Retina (tissue), 1 donor: ENCODE data around the gene SNRNP48.
A peak's percentile ranks its signal among the peaks of the same experiment; 100 is the strongest.

Source experiments
- DNase-seq: peaks from one replicate; pipeline ENCODE4 v3.0.0-alpha.2; 2016

SNRNP48 gene

GRCh38 chr6:7604003-7604402, 14.0 kb downstream of the SNRNP48 start:
- DNase-seq = no peak

GRCh38 chr6:7604506-7604905, 14.5 kb downstream of the SNRNP48 start:
- DNase-seq = no peak

GRCh38 chr6:7615611-7616383, 25.8 kb downstream of the SNRNP48 start:
- DNase-seq = peak; percentile 74

GRCh38 chr6:7617801-7618764, 28.1 kb downstream of the SNRNP48 start:
- DNase-seq = no peak

- no peak for DNase-seq
Observed at GRCh38 chr6:7621761-7622160, 31.8 kb downstream of the SNRNP48 start.

- peak; percentile 47 for DNase-seq
Observed at GRCh38 chr6:7624796-7625710, 35.1 kb downstream of the SNRNP48 start.

GRCh38 chr6:7628479-7628878, 38.5 kb downstream of the SNRNP48 start:
- DNase-seq = no peak

GRCh38 chr6:7628909-7629308, 38.9 kb downstream of the SNRNP48 start:
- no peak for DNase-seq

GRCh38 chr6:7629321-7629720, 39.3 kb downstream of the SNRNP48 start:
- no peak for DNase-seq

- no peak for DNase-seq
Observed at GRCh38 chr6:7630792-7631191, 40.8 kb downstream of the SNRNP48 start.

GRCh38 chr6:7631466-7631865, 41.5 kb downstream of the SNRNP48 start:
- DNase-seq = no peak

- no peak for DNase-seq
Observed at GRCh38 chr6:7632501-7633290, 42.7 kb downstream of the SNRNP48 start.

- no peak for DNase-seq
Observed at GRCh38 chr6:7633361-7633760, 43.4 kb downstream of the SNRNP48 start.

GRCh38 chr6:7636151-7636550, 46.2 kb downstream of the SNRNP48 start:
- no peak for DNase-seq

- DNase-seq = no peak
Observed at GRCh38 chr6:7637533-7637932, 47.5 kb downstream of the SNRNP48 start.

- no peak for DNase-seq
Observed at GRCh38 chr6:7639427-7639826, 49.4 kb downstream of the SNRNP48 start.

GRCh38 chr6:7640016-7640415, 50.0 kb downstream of the SNRNP48 start:
- no peak for DNase-seq

GRCh38 chr6:7640607-7641577, 50.9 kb downstream of the SNRNP48 start:
- DNase-seq = no peak

- no peak for DNase-seq
Observed at GRCh38 chr6:7642791-7643190, 52.8 kb downstream of the SNRNP48 start.

GRCh38 chr6:7644417-7644816, 54.4 kb downstream of the SNRNP48 start:
- DNase-seq = no peak

- DNase-seq = no peak
Observed at GRCh38 chr6:7646394-7646793, 56.4 kb downstream of the SNRNP48 start.
